Endodermal cell (in vitro differentiated cells): ENCODE measurements around the gene KIF16B. TPM values are rescaled to one million over a fixed set of nuclear protein-coding genes. Genes with fewer than 3 reads are reported as not detected.

Source experiments
- DNase-seq: peaks from one replicate; pipeline ENCODE4 v3.0.0-alpha.2; 2017
- H3K27ac ChIP-seq: 2 replicates; pipeline ENCODE4 v1.5.1; 2013; ENCODE audit warnings: mild to moderate bottlenecking, low read depth, low read length, moderate library complexity
- H3K27me3 ChIP-seq: 2 replicates; pipeline ENCODE4 v1.6.1; 2013; ENCODE audit warnings: mild to moderate bottlenecking, low read length, moderate library complexity; ENCODE audit not compliant: insufficient read depth, control insufficient read depth, poor library complexity, severe bottlenecking
- H3K36me3 ChIP-seq: 2 replicates; pipeline ENCODE4 v1.7.0; 2013; ENCODE audit warnings: mild to moderate bottlenecking, low read length, moderate library complexity; ENCODE audit not compliant: control insufficient read depth, insufficient read depth
- H3K4me1 ChIP-seq: one replicate; pipeline ENCODE4 v1.7.0; 2013; ENCODE audit warnings: low read length; ENCODE audit not compliant: control insufficient read depth, insufficient read depth
- H3K4me3 ChIP-seq: 2 replicates; pipeline ENCODE4 v1.5.1; 2013; ENCODE audit warnings: mild to moderate bottlenecking, low read length, moderate library complexity
- H3K9ac ChIP-seq: 2 replicates; pipeline ENCODE4 v1.6.1; 2013; ENCODE audit warnings: mild to moderate bottlenecking, low read length, moderate library complexity; ENCODE audit not compliant: poor library complexity, severe bottlenecking; ENCODE audit errors: extremely low read depth
- H3K9me3 ChIP-seq: 2 replicates; pipeline ENCODE4 v1.6.1; 2013; ENCODE audit warnings: mild to moderate bottlenecking, low read length, moderate library complexity; ENCODE audit not compliant: control insufficient read depth
- H3K27ac Mint-ChIP-seq: 2 replicates; pipeline ENCODE4 v1.8.0; 2020; ENCODE audit warnings: mixed read lengths
- H3K27me3 Mint-ChIP-seq: 2 replicates; pipeline ENCODE4 v1.8.0; 2021; ENCODE audit warnings: mild to moderate bottlenecking, mixed read lengths; ENCODE audit not compliant: insufficient read depth
- H3K36me3 Mint-ChIP-seq: 2 replicates; pipeline ENCODE4 v1.8.0; 2020; ENCODE audit warnings: low read depth, mixed read lengths
- H3K4me1 Mint-ChIP-seq: 2 replicates; pipeline ENCODE4 v1.8.0; 2020; ENCODE audit warnings: mixed read lengths
- H3K4me3 Mint-ChIP-seq: 2 replicates; pipeline ENCODE4 v1.8.0; 2020; ENCODE audit warnings: mild to moderate bottlenecking, moderate library complexity, mixed read lengths
- H3K9me3 Mint-ChIP-seq: 2 replicates; pipeline ENCODE4 v1.8.0; 2020; ENCODE audit warnings: mild to moderate bottlenecking, mixed read lengths
- WGBS, 2 experiments: methylation state at CpG; one replicate each; pipeline versions ENCODE4 v1.1.5 to v1.1.7; 2013; ENCODE audit warnings: missing lambda C conversion rate in 2 of 2, mixed read lengths in 1 of 2; ENCODE audit not compliant: insufficient coverage in 1 of 2, insufficient read length in 1 of 2; 5-methylcytosine and 5-hydroxymethylcytosine counted together
- total RNA-seq, 2 donors: library from RNA; stranded (reverse); fragmentation: NEBNext Ultra II Directional in 1 of 2; extraction: Animal tissue kit (Norgen Biotek cat#: 25700) in 1 of 2; gene quantifications; 2 replicates in 1 of 2; 3 replicates in 1 of 2; pipeline ENCODE4 v1.2.1, GENCODE V29; 2021
- TF ChIP-seq, protein P1 (sequence below): fragments of 200-600 bp; sonication (generic); conservative IDR thresholded peaks from 2 replicates; pipeline ENCODE4 v1.5.0; 2021; ENCODE audit warnings: antibody characterized with exemption, mild to moderate bottlenecking

The KIF16B gene
- total RNA-seq, 2 donors from 2014 or later = 17.3 to 18.8 TPM

DNA sequence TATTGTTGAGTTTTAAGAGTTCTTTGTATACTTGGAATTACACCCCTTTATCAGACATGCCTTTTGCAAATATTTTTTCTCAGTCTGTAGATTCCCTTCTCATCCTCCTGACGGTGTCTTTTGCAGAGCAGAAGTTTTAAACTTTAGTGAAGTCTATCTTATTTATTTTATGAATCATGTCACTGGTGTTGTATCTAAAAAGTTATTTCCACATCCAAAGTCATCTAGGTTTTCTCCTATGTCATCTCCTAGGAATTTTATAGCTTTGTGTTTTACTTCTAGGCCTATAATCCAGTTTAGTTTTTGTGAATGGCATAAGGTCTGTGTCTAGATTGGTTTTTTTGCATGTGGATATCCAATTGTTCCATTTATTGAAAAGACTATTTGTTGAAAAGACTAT is 271.3 kb downstream of the KIF16B start:
- WGBS, 2 experiments = no CpG with 5 or more reads among the region's 1 CpG
- no peak overlapping the region for H3K9ac ChIP-seq
- peaks cover 28% of the 10 kb centered on the region for H3K9me3 Mint-ChIP-seq

DNA sequence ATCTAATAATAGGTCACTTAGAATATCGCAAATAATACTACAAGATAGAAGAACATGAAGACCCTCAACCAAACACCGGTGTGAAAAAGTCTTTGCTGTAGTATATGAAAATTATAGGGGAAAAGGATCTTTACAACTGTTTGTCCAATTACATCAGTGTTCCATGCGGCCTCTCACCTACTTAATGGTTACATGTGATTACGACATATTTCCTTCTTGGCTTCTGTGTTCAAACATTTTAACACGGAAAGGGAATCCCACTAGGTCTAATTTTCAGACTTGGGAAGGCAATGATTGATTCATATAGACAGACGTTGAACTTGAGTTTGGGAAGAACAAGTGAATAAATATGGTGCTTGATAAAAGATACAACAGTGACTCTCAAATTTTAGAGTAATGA is 273.4 kb downstream of the KIF16B start:
- Histone ChIP-seq H3K36me3 (no peaks in the 10 kb centered on the region), H3K9ac (no peak overlapping the region), H3K27me3 (no peaks in the 10 kb centered on the region), H3K4me1 (no peaks in the 10 kb centered on the region), H3K9me3 (peaks cover 32% of the 10 kb centered on the region), H3K27ac (no peak overlapping the region), H3K4me3 (no peak overlapping the region)
- TF ChIP-seq, protein P1, sequence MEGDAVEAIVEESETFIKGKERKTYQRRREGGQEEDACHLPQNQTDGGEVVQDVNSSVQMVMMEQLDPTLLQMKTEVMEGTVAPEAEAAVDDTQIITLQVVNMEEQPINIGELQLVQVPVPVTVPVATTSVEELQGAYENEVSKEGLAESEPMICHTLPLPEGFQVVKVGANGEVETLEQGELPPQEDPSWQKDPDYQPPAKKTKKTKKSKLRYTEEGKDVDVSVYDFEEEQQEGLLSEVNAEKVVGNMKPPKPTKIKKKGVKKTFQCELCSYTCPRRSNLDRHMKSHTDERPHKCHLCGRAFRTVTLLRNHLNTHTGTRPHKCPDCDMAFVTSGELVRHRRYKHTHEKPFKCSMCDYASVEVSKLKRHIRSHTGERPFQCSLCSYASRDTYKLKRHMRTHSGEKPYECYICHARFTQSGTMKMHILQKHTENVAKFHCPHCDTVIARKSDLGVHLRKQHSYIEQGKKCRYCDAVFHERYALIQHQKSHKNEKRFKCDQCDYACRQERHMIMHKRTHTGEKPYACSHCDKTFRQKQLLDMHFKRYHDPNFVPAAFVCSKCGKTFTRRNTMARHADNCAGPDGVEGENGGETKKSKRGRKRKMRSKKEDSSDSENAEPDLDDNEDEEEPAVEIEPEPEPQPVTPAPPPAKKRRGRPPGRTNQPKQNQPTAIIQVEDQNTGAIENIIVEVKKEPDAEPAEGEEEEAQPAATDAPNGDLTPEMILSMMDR = no peak
- Mint-ChIP-seq H3K27me3 (no peaks in the 10 kb centered on the region), H3K27ac (no peak overlapping the region), H3K4me3 (no peak overlapping the region), H3K9me3 (peaks cover 26% of the 10 kb centered on the region), H3K36me3 (peaks cover 45% of the 10 kb centered on the region), H3K4me1 (peaks cover 7% of the 10 kb centered on the region)
- WGBS, 2 experiments = 87 to 92% methylated on average over 4 to 6 of the region's 6 CpGs
- DNase-seq = no peak

More for the DNA sequence above, 271.3 kb downstream of the KIF16B start:
- H3K4me3 ChIP-seq = no peak overlapping the region
- H3K27ac ChIP-seq = no peak overlapping the region
- no peak overlapping the region for H3K4me3 Mint-ChIP-seq
- no peaks in the 10 kb centered on the region for H3K36me3 ChIP-seq
- H3K4me1 Mint-ChIP-seq = no peaks in the 10 kb centered on the region
- DNase-seq = no peak
- H3K36me3 Mint-ChIP-seq = peaks cover 50% of the 10 kb centered on the region
- H3K27ac Mint-ChIP-seq = no peak overlapping the region
- no peaks in the 10 kb centered on the region for H3K4me1 ChIP-seq
- H3K9me3 ChIP-seq = peaks cover 32% of the 10 kb centered on the region
- no peaks in the 10 kb centered on the region for H3K27me3 ChIP-seq
- H3K27me3 Mint-ChIP-seq = no peaks in the 10 kb centered on the region
- TF ChIP-seq, protein P1 = no peak

DNA sequence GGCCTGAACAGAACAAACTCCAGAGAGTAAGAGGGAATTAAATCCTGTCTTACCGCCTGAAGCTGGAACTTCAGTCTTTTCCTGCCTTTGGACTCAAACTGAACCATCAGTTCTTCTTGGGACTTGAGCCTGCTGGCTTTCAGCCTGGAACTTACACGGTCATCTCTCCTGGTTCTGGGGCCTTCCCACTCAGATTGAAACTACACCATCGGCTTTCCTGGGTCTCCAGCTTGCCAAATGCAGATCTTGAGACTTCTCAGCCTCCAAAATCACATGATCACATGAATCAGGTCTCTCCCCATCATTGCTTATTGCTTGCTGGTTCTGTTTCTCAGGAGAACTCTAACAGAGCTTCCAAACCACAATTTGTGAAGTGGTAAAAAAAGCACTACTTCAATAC is 276.3 kb downstream of the KIF16B start:
- H3K9ac ChIP-seq = no peak overlapping the region
- H3K9me3 ChIP-seq = peaks cover 9% of the 10 kb centered on the region
- H3K27ac ChIP-seq = no peak overlapping the region
- Mint-ChIP-seq H3K27me3 (no peaks in the 10 kb centered on the region), H3K27ac (no peak overlapping the region), H3K4me3 (no peak overlapping the region), H3K36me3 (peaks cover 26% of the 10 kb centered on the region), H3K9me3 (peaks cover 10% of the 10 kb centered on the region), H3K4me1 (peaks cover 7% of the 10 kb centered on the region)
- DNase-seq = no peak
- TF ChIP-seq, protein P1 = no peak
- H3K4me3 ChIP-seq = no peak overlapping the region
- H3K4me1 ChIP-seq = no peaks in the 10 kb centered on the region
- WGBS, 2 experiments = 96 to 100% methylated on average over 1 to 3 of the region's 3 CpGs
- no peaks in the 10 kb centered on the region for H3K36me3 ChIP-seq
- H3K27me3 ChIP-seq = no peaks in the 10 kb centered on the region
